Osteocyte (in vitro differentiated cells): ENCODE data around the gene ARHGAP24. TPM values are rescaled to one million over a fixed set of nuclear protein-coding genes. Genes with fewer than 3 reads are reported as not detected.

Experiments
- DNase-seq: peaks from one replicate; pipeline ENCODE4 v3.0.0; 2021; ENCODE audit warnings: mixed read lengths; ENCODE audit not compliant: unreplicated experiment; ENCODE audit errors: extremely low spot score
- H3K27ac Mint-ChIP-seq: one replicate; pipeline ENCODE4 v1.8.0; 2021; ENCODE audit warnings: mild to moderate bottlenecking, mixed read lengths; ENCODE audit not compliant: unreplicated experiment
- H3K27me3 Mint-ChIP-seq: one replicate; pipeline ENCODE4 v1.8.0; 2021; ENCODE audit warnings: mixed read lengths; ENCODE audit not compliant: unreplicated experiment
- H3K36me3 Mint-ChIP-seq: one replicate; pipeline ENCODE4 v1.8.0; 2021; ENCODE audit warnings: mixed read lengths; ENCODE audit not compliant: unreplicated experiment
- H3K4me1 Mint-ChIP-seq: one replicate; pipeline ENCODE4 v1.8.0; 2021; ENCODE audit warnings: mixed read lengths; ENCODE audit not compliant: unreplicated experiment
- H3K4me3 Mint-ChIP-seq: one replicate; pipeline ENCODE4 v1.8.0; 2021; ENCODE audit warnings: mild to moderate bottlenecking, moderate library complexity, mixed read lengths; ENCODE audit not compliant: unreplicated experiment
- H3K9me3 Mint-ChIP-seq: one replicate; pipeline ENCODE4 v1.8.0; 2021; ENCODE audit warnings: mixed read lengths; ENCODE audit not compliant: unreplicated experiment
- total RNA-seq: library from RNA; stranded (reverse); gene quantifications from 2 replicates; pipeline ENCODE4 v1.2.1, GENCODE V29; 2021
- TF ChIP-seq, protein P1 (sequence below): fragments of 200-600 bp; sonication (generic); IDR thresholded peaks from 2 replicates; pipeline ENCODE4 v1.5.0; 2021; ENCODE audit warnings: antibody characterized with exemption, mild to moderate bottlenecking, moderate library complexity

ARHGAP24 gene
- total RNA-seq, 1 donor from 2014 or later, result 29.3 TPM

DNA sequence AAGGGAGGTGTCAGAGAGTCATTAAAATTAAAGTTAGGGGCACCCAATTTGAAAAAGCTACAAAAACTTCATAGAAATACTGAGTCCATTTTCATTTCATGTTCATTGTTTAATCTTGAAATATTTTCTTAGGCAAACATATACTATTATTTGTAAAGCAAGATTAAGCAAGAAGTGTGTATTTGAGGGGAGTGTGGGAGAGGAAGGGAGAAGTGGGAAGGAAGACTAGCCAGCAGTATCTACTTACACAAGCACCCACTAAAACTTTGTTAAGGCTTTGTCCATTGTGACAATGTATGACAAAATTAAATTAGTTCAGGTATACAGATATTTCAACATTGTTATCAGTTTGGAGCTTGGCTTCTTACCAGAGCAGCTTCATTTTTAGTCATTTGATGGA, 222.9 kb downstream of the ARHGAP24 start:
- no peaks in the 10 kb centered on the region for H3K9me3 Mint-ChIP-seq
- TF ChIP-seq, protein P1, sequence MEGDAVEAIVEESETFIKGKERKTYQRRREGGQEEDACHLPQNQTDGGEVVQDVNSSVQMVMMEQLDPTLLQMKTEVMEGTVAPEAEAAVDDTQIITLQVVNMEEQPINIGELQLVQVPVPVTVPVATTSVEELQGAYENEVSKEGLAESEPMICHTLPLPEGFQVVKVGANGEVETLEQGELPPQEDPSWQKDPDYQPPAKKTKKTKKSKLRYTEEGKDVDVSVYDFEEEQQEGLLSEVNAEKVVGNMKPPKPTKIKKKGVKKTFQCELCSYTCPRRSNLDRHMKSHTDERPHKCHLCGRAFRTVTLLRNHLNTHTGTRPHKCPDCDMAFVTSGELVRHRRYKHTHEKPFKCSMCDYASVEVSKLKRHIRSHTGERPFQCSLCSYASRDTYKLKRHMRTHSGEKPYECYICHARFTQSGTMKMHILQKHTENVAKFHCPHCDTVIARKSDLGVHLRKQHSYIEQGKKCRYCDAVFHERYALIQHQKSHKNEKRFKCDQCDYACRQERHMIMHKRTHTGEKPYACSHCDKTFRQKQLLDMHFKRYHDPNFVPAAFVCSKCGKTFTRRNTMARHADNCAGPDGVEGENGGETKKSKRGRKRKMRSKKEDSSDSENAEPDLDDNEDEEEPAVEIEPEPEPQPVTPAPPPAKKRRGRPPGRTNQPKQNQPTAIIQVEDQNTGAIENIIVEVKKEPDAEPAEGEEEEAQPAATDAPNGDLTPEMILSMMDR, result no peak

DNA sequence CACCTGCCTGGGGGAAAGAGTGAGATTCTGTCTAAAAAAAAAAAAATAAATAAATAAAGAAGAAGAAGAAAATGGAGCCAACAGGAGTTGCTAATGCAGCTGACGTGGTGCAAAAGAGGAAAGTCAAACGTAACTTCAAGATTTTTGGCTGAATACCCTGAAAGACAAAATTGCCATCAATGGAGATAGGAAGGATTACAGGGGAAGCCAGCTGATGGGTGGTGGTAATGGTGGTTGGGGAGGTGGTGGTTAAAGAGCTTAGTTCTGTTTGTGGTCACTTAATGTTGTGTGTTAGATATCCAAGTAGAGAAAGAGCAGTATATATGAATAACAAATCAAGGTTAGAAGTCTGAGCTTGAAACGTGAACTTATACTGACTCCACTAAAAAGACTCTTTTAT, 225.4 kb downstream of the ARHGAP24 start:
- TF ChIP-seq, protein P1, result no peak
- Mint-ChIP-seq H3K27ac (no peak overlapping the region), H3K4me1 (peaks cover 7% of the 10 kb centered on the region), H3K4me3 (no peak overlapping the region), H3K27me3 (peaks cover 17% of the 10 kb centered on the region), H3K36me3 (no peaks in the 10 kb centered on the region), H3K9me3 (no peaks in the 10 kb centered on the region)
- DNase-seq, result no peak

More for the DNA sequence above, 222.9 kb downstream of the ARHGAP24 start:
- Mint-ChIP-seq H3K27me3 (peaks cover 21% of the 10 kb centered on the region), H3K4me3 (no peak overlapping the region), H3K27ac (no peak overlapping the region), H3K36me3 (no peaks in the 10 kb centered on the region), H3K4me1 (peaks cover 3% of the 10 kb centered on the region)
- DNase-seq, result no peak

DNA sequence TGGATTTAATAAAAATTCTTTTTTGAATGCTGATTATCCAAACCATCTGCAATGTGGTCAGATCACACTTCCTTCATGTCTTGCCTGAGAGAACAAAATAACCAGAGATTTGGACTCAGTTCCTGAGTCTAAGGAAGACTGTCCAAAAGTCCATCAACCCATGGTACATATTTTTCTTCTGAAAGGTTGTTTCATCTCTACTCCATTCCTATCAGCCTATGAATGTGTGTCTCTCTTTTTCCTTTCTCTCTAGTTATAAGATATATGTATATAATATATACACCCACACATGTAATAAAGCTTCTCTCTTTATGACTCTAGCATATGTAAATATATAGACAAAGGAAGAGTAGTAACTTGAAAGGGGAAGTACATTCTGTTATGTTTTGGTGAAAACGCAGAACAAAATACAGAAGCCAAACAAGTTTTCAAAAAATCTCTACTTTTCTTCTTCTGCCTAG, 226.9 kb downstream of the ARHGAP24 start:
- DNase-seq, result no peak
- Mint-ChIP-seq H3K9me3 (no peaks in the 10 kb centered on the region), H3K27me3 (peaks cover 11% of the 10 kb centered on the region), H3K4me3 (no peak overlapping the region), H3K36me3 (no peaks in the 10 kb centered on the region), H3K27ac (no peak overlapping the region), H3K4me1 (peaks cover 7% of the 10 kb centered on the region)
- TF ChIP-seq, protein P1, result no peak

DNA sequence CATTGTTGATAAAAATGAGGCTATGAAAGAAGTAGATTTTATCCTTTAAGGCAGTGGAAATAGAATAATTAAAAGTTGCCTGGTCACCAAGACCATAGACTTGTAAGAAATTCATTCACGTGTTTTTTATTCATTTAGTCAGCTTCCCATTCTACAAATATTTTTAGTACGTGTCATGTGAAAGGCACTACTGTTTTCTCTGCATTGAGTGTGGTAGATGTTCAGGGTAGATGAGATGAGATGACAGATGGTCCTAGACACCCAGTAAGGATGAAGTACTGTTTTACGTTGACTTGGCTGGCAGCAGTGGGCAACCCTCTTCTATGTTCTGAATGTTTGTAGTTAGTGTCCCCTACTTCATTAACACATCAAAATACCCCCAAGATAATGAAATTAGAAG, 228.1 kb downstream of the ARHGAP24 start:
- no peaks in the 10 kb centered on the region for H3K36me3 Mint-ChIP-seq
- H3K9me3 Mint-ChIP-seq, result no peaks in the 10 kb centered on the region
- peaks cover 7% of the 10 kb centered on the region for H3K4me1 Mint-ChIP-seq
- TF ChIP-seq, protein P1, result no peak
- H3K4me3 Mint-ChIP-seq, result no peak overlapping the region
- H3K27ac Mint-ChIP-seq, result peak overlapping the region; percentile 1
- peaks cover 11% of the 10 kb centered on the region for H3K27me3 Mint-ChIP-seq
- DNase-seq, result no peak

DNA sequence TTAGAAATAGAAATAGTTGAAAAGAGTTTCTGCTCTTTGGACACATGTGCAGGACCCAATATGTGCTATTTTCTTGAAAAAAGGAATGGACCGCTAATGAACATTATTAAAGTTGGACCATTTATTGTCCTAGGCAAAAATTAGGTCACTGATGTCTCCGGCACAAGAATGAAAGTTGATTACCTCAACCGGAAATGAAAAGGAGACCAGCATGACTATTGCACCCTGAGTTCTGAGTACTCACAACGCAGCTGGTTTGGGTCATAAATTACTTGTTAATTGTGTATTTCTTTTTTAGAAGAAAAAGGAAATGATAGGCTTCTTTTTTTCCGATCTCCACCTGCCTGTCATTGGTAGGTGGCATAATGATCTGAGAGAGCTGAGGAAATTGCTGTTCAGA, 232.7 kb downstream of the ARHGAP24 start:
- peaks cover 11% of the 10 kb centered on the region for H3K27me3 Mint-ChIP-seq
- peaks cover 9% of the 10 kb centered on the region for H3K4me1 Mint-ChIP-seq
- no peak for DNase-seq
- no peaks in the 10 kb centered on the region for H3K36me3 Mint-ChIP-seq
- no peak overlapping the region for H3K4me3 Mint-ChIP-seq
- H3K27ac Mint-ChIP-seq, result no peak overlapping the region
- TF ChIP-seq, protein P1, result no peak
- H3K9me3 Mint-ChIP-seq, result no peaks in the 10 kb centered on the region
